ENCODE measurements around the gene GID4.

DNA sequence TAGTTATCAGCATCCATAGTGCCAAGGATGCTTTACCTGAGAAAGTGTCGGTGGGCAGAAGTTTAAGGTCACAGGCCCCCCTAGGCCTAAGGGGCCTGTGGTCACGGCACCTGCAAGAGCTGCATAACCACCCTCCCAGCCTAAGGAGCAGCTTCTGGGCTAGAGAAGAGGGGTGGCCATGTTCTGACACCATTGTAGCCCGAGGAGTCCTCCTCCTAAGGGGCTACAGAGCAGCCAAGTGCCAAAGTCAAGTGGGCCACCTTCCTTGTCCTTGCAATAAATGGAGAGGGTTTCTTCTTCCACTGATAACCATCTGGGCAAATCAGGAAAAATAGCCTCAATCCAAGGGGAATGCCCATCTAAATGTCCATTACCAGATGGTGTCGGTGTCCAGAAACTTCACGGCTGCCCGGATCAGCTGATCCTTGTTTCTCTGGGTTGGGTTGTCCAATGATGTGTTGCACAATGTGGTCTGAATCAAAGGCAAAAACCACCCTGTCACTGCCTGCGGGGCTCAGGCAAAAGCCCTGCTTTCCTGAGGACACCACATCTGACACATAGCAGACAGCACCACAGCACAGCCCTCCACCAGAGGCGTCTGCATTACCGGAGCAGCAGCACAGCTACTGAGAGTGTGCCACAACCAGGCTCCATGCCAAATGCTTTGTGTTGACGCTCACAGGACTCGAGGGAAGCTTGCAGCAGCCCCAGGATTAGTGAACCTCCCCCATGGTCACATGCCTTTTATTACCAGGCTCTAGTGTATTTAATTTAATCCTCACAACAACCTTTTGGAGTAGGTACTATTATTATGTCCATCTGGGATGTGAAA is 13.0 kb upstream of the GID4 start:
- TF ChIP-seq, protein P1, sequence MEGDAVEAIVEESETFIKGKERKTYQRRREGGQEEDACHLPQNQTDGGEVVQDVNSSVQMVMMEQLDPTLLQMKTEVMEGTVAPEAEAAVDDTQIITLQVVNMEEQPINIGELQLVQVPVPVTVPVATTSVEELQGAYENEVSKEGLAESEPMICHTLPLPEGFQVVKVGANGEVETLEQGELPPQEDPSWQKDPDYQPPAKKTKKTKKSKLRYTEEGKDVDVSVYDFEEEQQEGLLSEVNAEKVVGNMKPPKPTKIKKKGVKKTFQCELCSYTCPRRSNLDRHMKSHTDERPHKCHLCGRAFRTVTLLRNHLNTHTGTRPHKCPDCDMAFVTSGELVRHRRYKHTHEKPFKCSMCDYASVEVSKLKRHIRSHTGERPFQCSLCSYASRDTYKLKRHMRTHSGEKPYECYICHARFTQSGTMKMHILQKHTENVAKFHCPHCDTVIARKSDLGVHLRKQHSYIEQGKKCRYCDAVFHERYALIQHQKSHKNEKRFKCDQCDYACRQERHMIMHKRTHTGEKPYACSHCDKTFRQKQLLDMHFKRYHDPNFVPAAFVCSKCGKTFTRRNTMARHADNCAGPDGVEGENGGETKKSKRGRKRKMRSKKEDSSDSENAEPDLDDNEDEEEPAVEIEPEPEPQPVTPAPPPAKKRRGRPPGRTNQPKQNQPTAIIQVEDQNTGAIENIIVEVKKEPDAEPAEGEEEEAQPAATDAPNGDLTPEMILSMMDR (IDR thresholded peaks at IDR 0.05 in 8 of 11, conservative IDR thresholded peaks at IDR 0.05 in 3 of 11) = no peak
- TF ChIP-seq POLR2A (IDR thresholded peaks at IDR 0.05) = no peak
